ENCODE data around the gene KIF1A. TPM values are rescaled to one million over a fixed set of nuclear protein-coding genes. Genes with fewer than 3 reads are reported as not detected.
A peak's percentile ranks its signal among the peaks of the same experiment; 100 is the strongest.

KIF1A gene
- total and polyA plus RNA-seq, 2 donors from 2014 or later: 0.54 to 0.58 TPM

GRCh38 chr2:240839152-240840143 is 19.4 kb upstream of the KIF1A start:
- no peak for FAIRE-seq
- TF ChIP-seq CTCF (IDR thresholded peaks at IDR 0.05; ENCODE audit: borderline replicate concordance, extremely low read depth, insufficient read depth): no peak
- intact Hi-C loops (cut with DNase I): no loop called here
- Histone ChIP-seq H3K4me3 (ENCODE audit: low read length in 3 of 3) (no peak overlapping the region), H3K27ac (ENCODE audit: low read depth in 2 of 2, low read length in 2 of 2) (no peak overlapping the region), H3K36me3 (ENCODE audit: control insufficient read depth in 2 of 3, insufficient read depth in 3 of 3, low read length in 3 of 3) (no peaks in the 10 kb centered on the region), H3K9me3 (ENCODE audit: control insufficient read depth in 2 of 3, insufficient read depth in 1 of 3, low read length in 3 of 3) (no peaks in the 10 kb centered on the region), H3K27me3 (ENCODE audit: control insufficient read depth, insufficient read depth, low read length) (no peaks in the 10 kb centered on the region), H3K9ac (ENCODE audit: low read length in 3 of 3) (no peak overlapping the region), H3K4me1 (ENCODE audit: control insufficient read depth in 2 of 3, insufficient read depth in 2 of 3, low read depth in 1 of 3, low read length in 3 of 3) (no peaks in the 10 kb centered on the region)
- DNase-seq: peak in 1 of 5 donors; percentile 64

- Histone ChIP-seq H3K27ac (ENCODE audit: low read depth in 2 of 2, low read length in 2 of 2) (no peak overlapping the region), H3K9me3 (ENCODE audit: control insufficient read depth in 2 of 3, insufficient read depth in 1 of 3, low read length in 3 of 3) (no peaks in the 10 kb centered on the region), H3K27me3 (ENCODE audit: control insufficient read depth, insufficient read depth, low read length) (no peaks in the 10 kb centered on the region), H3K36me3 (ENCODE audit: control insufficient read depth in 2 of 3, insufficient read depth in 3 of 3, low read length in 3 of 3) (no peaks in the 10 kb centered on the region), H3K4me1 (ENCODE audit: control insufficient read depth in 2 of 3, insufficient read depth in 2 of 3, low read depth in 1 of 3, low read length in 3 of 3) (no peaks in the 10 kb centered on the region), H3K4me3 (ENCODE audit: low read length in 3 of 3) (no peak overlapping the region), H3K9ac (ENCODE audit: low read length in 3 of 3) (no peak overlapping the region)
- intact Hi-C loops (cut with DNase I): no loop called here
- no peak for TF ChIP-seq CTCF (IDR thresholded peaks at IDR 0.05; ENCODE audit: borderline replicate concordance, extremely low read depth, insufficient read depth)
- FAIRE-seq (no peak), DNase-seq (no peak)
Observed at GRCh38 chr2:240837621-240838020, 17.6 kb upstream of the KIF1A start.

- no peaks in the 10 kb centered on the region for H3K27me3 ChIP-seq (ENCODE audit: control insufficient read depth, insufficient read depth, low read length)
- no peak for TF ChIP-seq CTCF (IDR thresholded peaks at IDR 0.05; ENCODE audit: borderline replicate concordance, extremely low read depth, insufficient read depth)
- FAIRE-seq: no peak
- no peaks in the 10 kb centered on the region for H3K36me3 ChIP-seq (ENCODE audit: control insufficient read depth in 2 of 3, insufficient read depth in 3 of 3, low read length in 3 of 3)
- peak in 1 of 5 donors; percentile 86 for DNase-seq
- no peak overlapping the region for H3K27ac ChIP-seq (ENCODE audit: low read depth in 2 of 2, low read length in 2 of 2)
- no peak overlapping the region for H3K9ac ChIP-seq (ENCODE audit: low read length in 3 of 3)
- H3K4me1 ChIP-seq (ENCODE audit: control insufficient read depth in 2 of 3, insufficient read depth in 2 of 3, low read depth in 1 of 3, low read length in 3 of 3): peaks cover 0 to under 1% (median 0%) of the 10 kb centered on the region in 3 donors
- intact Hi-C loops (cut with DNase I): no loop called here
- H3K9me3 ChIP-seq (ENCODE audit: control insufficient read depth in 2 of 3, insufficient read depth in 1 of 3, low read length in 3 of 3): no peaks in the 10 kb centered on the region
- H3K4me3 ChIP-seq (ENCODE audit: low read length in 3 of 3): no peak overlapping the region
Observed at GRCh38 chr2:240836781-240837467, 16.9 kb upstream of the KIF1A start.
